ENCODE measurements around the gene SSC4D.

- no peak for TF ChIP-seq CTCF (IDR thresholded peaks at IDR 0.05)
- TF ChIP-seq POLR2A (IDR thresholded peaks at IDR 0.05) = no peak
Measured at GRCh38 chr7:76394957-76395356, 14.5 kb downstream of the SSC4D start.
